HG02588 (cell line): ENCODE measurements around the gene CCDC81.

Experiments
- ATAC-seq: cut with Tn5 transposase; IDR thresholded peaks from one replicate; pipeline ENCODE4 v1.9.1; 2021; ENCODE audit warnings: mild to moderate bottlenecking, moderate library complexity; ENCODE audit not compliant: unreplicated experiment

Gene CCDC81

DNA sequence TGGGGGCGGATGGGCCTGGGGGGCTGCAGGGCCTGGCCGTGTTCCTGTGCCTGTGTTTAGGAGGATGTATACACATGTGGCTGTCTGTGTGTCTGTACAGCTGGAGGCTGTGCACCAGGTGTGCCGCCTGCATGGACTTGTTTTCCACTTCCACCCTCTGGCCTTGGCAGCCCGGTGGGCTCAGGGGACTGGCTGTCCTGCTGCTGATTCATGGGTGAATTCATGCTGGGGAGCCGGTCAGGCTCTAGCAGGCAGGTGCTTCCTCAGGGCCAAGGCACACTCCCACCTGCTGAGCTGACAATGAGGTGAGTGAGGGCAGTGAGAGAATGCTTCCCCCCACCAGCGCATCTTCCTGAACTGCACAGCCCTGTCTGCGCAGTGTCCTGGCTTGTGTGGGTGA, 88.4 kb downstream of the CCDC81 start:
- ATAC-seq, result no peak

GRCh38 chr11:86463955-86464354, 89.3 kb downstream of the CCDC81 start:
- no peak for ATAC-seq

DNA sequence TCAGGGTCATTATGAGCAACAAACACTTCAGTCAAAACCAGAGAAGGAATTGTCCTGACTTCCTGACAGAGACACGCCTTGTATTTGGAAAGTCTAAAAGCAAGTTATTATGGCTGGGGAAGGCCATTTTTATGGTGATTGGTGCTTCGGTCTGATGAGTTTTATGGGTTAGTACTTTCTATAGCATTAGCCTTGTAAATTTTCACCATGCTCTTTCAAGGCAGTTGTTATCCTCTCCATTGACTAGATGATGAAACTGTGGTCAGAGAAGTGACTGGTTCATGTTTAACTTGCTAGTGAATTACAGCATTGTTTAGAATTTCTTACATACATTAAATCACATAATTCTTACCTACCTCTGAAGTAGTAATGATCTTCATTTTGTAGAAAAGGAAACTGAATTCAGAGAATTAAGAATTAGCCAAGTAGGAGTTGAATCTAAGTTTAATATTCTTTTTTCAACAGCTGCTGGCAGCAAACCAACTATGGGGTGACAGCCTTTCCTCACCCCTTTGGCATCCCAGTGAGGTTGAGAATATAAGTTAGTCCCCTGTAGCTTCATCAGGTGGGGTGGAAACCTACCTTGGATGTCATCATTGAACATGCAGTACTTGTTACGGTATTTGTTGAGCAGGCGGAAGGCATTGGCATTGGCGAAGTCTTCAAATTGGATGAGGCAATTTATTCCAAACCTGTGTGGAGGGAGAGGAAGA, 90.0 kb downstream of the CCDC81 start:
- ATAC-seq, result no peak

- ATAC-seq, result no peak
These were observed 93.5 kb downstream of the CCDC81 start for GRCh38 chr11:86468169-86468568.

DNA sequence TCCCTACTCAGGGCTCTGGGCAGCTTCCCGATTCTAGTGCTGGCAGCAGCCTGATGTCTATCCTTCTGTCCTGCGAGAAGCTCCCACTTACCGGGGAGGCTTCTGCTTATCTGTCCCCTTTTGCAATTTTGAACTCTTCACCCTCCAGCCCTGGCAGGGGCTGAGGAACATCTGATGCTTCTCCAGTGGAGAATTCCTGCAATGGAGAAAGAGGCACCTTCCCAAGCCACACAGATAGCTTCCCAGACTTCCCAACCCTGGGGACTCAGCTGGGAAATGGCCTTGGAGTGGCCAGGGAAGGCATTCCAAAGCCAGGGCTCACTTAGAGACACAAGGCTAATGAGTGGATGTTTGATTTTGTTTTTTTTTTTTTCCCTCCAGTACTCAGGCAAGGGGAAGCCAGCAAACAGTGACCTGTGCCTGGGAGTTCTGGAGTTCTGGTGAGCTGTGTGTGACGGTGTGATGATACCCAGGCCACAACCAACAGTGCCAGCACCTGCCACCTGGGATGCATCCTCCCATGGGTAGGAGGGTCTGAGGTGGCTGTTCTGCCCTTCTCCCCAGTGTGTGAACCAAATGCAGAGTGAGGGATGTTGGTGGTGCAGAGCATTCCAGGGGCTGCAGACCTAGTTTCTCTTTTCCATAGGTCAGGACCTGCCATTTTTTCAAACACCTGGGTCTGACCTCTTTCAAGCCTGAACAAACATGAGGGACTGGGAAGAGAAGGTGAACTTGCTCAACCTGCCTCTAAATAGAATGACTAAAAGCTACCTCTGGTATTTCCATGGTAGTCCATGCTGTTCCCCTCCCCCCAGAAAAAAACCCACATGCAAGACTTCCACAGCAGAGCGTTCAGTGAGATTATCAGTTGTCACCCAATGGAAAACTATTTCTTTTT, 95.1 kb downstream of the CCDC81 start:
- no peak for ATAC-seq
